Smooth muscle cell (in vitro differentiated cells): ENCODE results near the gene RIMS3. TPM values are rescaled to one million over a fixed set of nuclear protein-coding genes. Genes with fewer than 3 reads are reported as not detected.

Experiments
- DNase-seq: peaks from one replicate; lab custom pipeline; 2025; ENCODE audit not compliant: unreplicated experiment; lab: John Stamatoyannopoulos, UW
- H2AFZ ChIP-seq: fragments of 200-600 bp; sonication (generic); 2 replicates; pipeline ENCODE4 v1.6.0; 2016; ENCODE audit warnings: antibody characterized with exemption, low read depth, mild to moderate bottlenecking
- H3F3A ChIP-seq: fragments of 200-600 bp; sonication (generic); 2 replicates; pipeline ENCODE4 v1.6.0; 2017; ENCODE audit warnings: antibody characterized with exemption, low read depth
- H3K27ac ChIP-seq: fragments of 200-600 bp; sonication (generic); 2 replicates; pipeline ENCODE4 v1.5.1; 2016; ENCODE audit warnings: low read depth, mild to moderate bottlenecking
- H3K27me3 ChIP-seq: fragments of 200-600 bp; sonication (generic); 2 replicates; pipeline ENCODE4 v1.6.1; 2016; ENCODE audit warnings: low read depth, mild to moderate bottlenecking
- H3K36me3 ChIP-seq: fragments of 200-600 bp; sonication (generic); 2 replicates; pipeline ENCODE4 v1.5.1; 2016; ENCODE audit warnings: low read depth
- H3K4me1 ChIP-seq: fragments of 200-600 bp; sonication (generic); 2 replicates; pipeline ENCODE4 v1.5.1; 2016; ENCODE audit warnings: low read depth
- H3K4me2 ChIP-seq: fragments of 200-600 bp; sonication (generic); 2 replicates; pipeline ENCODE4 v1.6.0; 2016; ENCODE audit warnings: mild to moderate bottlenecking
- H3K4me3 ChIP-seq: fragments of 200-600 bp; sonication (generic); 2 replicates; pipeline ENCODE4 v1.5.1; 2016; ENCODE audit warnings: mild to moderate bottlenecking
- H3K79me2 ChIP-seq: fragments of 200-600 bp; sonication (generic); 2 replicates; pipeline ENCODE4 v1.6.0; 2016; ENCODE audit warnings: low read depth, mild to moderate bottlenecking
- H3K9ac ChIP-seq: fragments of 200-600 bp; sonication (generic); 2 replicates; pipeline ENCODE4 v1.6.0; 2016; ENCODE audit warnings: low read depth
- H3K9me3 ChIP-seq: fragments of 200-600 bp; sonication (generic); replicated peaks from 2 replicates; pipeline ENCODE4 v1.5.1; 2016; ENCODE audit warnings: low read depth
- H4K20me1 ChIP-seq: fragments of 200-600 bp; sonication (generic); 2 replicates; pipeline ENCODE4 v1.6.0; 2016; ENCODE audit warnings: low read depth
- WGBS: methylation state at CpG from one replicate; pipeline ENCODE4 v1.1.7; 2016; ENCODE audit warnings: low lambda C conversion rate; 5-methylcytosine and 5-hydroxymethylcytosine counted together
- polyA plus RNA-seq: library from polyadenylated mRNA; unstranded; fragments of >200 nt; fragmentation: Nextera tagmentation; extraction: Ambion mirVana; gene quantifications from 2 replicates; pipeline ENCODE4 v1.2.1, GENCODE V29; 2016
- total RNA-seq: library from RNA; depleted of rRNA; stranded (reverse); fragments of >200 nt; gene quantifications from 2 replicates; pipeline ENCODE4 v1.2.3, GENCODE V29; 2014
- TF ChIP-seq, protein P1 (sequence below): fragments of 200-600 bp; sonication (generic); IDR thresholded peaks from 2 replicates; pipeline ENCODE4 v1.5.1; 2017; ENCODE audit warnings: borderline replicate concordance, mild to moderate bottlenecking, antibody characterized with exemption; ENCODE audit not compliant: insufficient read depth, poor library complexity, severe bottlenecking

The RIMS3 gene
- total and polyA plus RNA-seq, 2 experiments from 2014 or later = 0.33 to 2.6 TPM

DNA sequence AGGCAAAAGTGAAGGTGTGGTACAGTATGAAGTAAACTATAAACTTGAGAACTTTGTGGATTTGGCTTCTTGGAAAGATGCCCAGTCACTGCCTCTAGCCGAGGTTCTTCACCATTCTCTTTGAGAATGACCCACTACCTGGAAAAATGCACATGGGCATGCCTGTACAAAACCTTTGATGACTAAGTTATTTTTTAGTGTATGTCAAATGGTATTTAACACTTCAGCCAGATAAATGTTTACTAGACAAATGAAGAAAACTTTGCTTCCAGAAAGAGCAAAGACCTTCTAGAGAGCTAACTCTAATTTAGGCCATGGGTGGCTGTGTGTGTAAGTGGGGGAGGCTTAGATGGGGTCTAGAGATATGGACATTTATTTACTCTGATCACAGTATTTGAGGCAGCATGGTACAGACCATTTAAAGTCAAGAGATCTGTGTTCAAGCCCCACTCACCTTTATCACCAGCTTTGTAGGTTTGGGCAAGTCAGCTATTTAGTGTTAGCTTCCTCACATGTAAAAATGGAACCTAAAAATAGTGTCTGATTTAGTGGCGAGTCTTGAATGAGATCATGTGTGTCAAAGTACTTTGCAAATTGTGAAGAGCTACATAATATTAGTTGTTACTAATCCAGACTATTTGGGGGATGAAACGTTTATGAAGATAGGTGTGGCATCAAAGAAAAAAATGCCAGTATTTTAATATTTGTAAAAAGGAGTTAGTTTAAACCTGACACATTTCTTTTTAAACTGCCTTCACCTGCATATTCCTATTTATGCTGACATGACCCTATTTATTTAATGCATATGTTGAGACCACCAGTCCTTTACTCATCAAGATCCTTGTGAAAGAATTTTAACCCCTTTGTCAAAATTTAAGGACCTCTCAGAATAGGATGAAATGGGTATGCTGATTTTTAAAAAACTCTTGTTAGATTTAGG lies 46.3 kb upstream of the RIMS3 start:
- Histone ChIP-seq H3K4me1 (peaks cover 31% of the 10 kb centered on the region), H3K4me3 (peak overlapping the region; percentile 60), H3K4me2 (peak overlapping the region; percentile 84), H3K9me3 (no peaks in the 10 kb centered on the region), H3K9ac (peak overlapping the region; percentile 15), H3K27ac (peak overlapping the region; percentile 85), H3K79me2 (peaks cover 72% of the 10 kb centered on the region), H3K27me3 (no peaks in the 10 kb centered on the region), H3F3A (no peaks in the 10 kb centered on the region), H4K20me1 (peaks cover 13% of the 10 kb centered on the region), H3K36me3 (no peaks in the 10 kb centered on the region), H2AFZ (no peak overlapping the region)
- 55% methylated on average over 3 of the region's 3 CpGs for WGBS
- TF ChIP-seq, protein P1, sequence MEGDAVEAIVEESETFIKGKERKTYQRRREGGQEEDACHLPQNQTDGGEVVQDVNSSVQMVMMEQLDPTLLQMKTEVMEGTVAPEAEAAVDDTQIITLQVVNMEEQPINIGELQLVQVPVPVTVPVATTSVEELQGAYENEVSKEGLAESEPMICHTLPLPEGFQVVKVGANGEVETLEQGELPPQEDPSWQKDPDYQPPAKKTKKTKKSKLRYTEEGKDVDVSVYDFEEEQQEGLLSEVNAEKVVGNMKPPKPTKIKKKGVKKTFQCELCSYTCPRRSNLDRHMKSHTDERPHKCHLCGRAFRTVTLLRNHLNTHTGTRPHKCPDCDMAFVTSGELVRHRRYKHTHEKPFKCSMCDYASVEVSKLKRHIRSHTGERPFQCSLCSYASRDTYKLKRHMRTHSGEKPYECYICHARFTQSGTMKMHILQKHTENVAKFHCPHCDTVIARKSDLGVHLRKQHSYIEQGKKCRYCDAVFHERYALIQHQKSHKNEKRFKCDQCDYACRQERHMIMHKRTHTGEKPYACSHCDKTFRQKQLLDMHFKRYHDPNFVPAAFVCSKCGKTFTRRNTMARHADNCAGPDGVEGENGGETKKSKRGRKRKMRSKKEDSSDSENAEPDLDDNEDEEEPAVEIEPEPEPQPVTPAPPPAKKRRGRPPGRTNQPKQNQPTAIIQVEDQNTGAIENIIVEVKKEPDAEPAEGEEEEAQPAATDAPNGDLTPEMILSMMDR = no peak
- no peak for DNase-seq

DNA sequence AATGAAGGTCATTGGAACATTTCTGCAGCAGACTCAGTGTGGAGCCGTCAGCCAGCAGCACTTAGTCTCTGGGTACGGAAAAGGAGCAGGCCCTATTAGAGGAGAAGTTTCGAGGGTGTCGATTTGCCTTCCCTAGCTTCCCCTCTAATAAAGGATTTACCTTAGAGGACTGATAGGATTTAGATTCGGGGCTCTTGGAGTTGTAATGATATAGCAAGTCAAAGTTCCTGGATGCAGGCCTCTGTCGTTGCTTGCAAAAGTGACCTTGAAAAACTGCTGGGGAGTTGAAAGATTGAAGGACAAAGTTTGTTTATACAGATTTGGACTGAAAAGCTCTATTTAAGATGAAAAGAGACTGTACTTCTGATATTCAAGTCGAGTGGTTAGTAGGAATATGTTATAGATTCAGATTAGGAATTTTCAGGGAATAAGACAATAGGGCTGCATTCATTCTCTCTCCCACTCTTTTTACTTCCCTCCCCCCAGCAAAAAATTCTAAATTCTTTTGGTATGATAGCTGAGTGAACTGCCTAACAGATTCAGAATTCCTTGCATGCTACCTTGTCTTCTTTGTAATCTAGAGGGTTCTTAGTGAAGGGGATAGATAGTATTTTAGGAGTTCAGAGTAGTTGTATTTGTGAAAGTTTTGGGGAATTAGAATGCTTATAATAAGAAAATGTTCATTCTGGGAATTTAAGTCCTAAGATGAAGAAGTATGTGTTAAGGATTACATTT lies 45.3 kb upstream of the RIMS3 start:
- Histone ChIP-seq H3K27me3 (no peaks in the 10 kb centered on the region), H3K4me2 (peak overlapping the region; percentile 84), H3K79me2 (peaks cover 74% of the 10 kb centered on the region), H2AFZ (no peak overlapping the region), H3K4me3 (peak overlapping the region; percentile 60), H3K27ac (peak overlapping the region; percentile 85), H3K9me3 (no peaks in the 10 kb centered on the region), H3F3A (no peaks in the 10 kb centered on the region), H4K20me1 (peaks cover 8% of the 10 kb centered on the region), H3K9ac (peak overlapping the region; percentile 15), H3K4me1 (peaks cover 31% of the 10 kb centered on the region), H3K36me3 (no peaks in the 10 kb centered on the region)
- DNase-seq = no peak
- WGBS = 17% methylated on average over 7 of the region's 7 CpGs
- TF ChIP-seq, protein P1 = no peak

DNA sequence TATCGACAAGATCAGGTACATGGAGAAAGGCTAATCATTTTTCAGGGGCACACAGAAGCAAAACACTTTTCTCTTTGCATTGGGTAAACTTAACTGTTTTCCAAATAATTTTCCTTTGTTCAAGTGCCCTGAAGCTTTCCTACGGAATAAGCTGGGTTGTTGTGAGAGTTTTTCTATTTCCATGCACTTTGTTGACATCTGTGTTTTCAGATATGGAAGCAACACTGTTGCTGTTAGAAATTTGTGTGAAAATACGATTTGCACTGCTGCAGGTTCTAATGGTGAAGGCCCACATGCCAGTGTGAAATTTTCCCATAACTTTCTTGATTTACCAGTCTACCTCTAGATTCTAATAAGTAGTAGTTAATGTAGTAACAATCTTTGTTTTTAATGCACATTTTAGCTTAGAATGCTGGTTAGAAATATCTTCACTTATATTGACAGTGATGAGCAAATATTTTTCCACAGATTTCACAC lies 44.4 kb upstream of the RIMS3 start:
- DNase-seq = no peak
- TF ChIP-seq, protein P1 = no peak
- H4K20me1 ChIP-seq = peaks cover 4% of the 10 kb centered on the region
- peaks cover 76% of the 10 kb centered on the region for H3K79me2 ChIP-seq
- 14% methylated on average over 3 of the region's 3 CpGs for WGBS
- H3K4me2 ChIP-seq = peak overlapping the region; percentile 84
- peak overlapping the region; percentile 15 for H3K9ac ChIP-seq
- H3K27me3 ChIP-seq = no peaks in the 10 kb centered on the region
- no peak overlapping the region for H2AFZ ChIP-seq
- no peaks in the 10 kb centered on the region for H3K9me3 ChIP-seq
- no peaks in the 10 kb centered on the region for H3F3A ChIP-seq
- H3K4me1 ChIP-seq = peaks cover 31% of the 10 kb centered on the region
- H3K27ac ChIP-seq = peak overlapping the region; percentile 85
- H3K36me3 ChIP-seq = no peaks in the 10 kb centered on the region
- H3K4me3 ChIP-seq = peak overlapping the region; percentile 60
